ENCODE measurements around the gene EFCC1.

EFCC1 gene

DNA sequence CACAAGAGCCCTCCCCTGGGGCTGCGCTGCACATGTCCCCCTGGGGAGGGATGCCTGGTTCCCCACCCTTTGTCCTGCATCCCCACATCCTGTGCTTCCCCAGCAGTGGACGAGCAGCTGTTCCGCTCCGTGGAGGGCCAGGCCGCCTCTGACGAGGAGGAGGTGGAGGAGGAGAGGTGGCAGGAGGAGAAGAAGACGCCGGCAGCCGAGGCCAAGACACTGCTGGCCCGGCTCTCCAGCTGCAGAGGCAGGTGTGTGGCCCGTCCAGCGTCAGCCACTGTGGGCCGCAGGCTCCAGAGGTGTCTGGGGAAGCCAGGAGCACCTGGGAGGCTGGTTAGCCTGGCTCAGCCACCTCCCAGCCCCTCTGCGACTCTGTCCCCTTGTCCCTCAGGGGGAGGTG, 31.6 kb downstream of the EFCC1 start:
- no peaks in the 10 kb centered on the region for H3K36me3 ChIP-seq (ENCODE audit: control insufficient read depth, insufficient read depth, low read length)
- H3K9ac ChIP-seq (ENCODE audit: low read length): no peak overlapping the region
- H3K4me1 ChIP-seq (ENCODE audit: control insufficient read depth, insufficient read depth, low read length): no peaks in the 10 kb centered on the region
- no peak overlapping the region for H3K4me3 ChIP-seq (ENCODE audit: low read length)
- no peak overlapping the region for H3K27ac ChIP-seq (ENCODE audit: low read depth, low read length)
- no peaks in the 10 kb centered on the region for H3K27me3 ChIP-seq (ENCODE audit: control insufficient read depth, insufficient read depth, low read length)

DNA sequence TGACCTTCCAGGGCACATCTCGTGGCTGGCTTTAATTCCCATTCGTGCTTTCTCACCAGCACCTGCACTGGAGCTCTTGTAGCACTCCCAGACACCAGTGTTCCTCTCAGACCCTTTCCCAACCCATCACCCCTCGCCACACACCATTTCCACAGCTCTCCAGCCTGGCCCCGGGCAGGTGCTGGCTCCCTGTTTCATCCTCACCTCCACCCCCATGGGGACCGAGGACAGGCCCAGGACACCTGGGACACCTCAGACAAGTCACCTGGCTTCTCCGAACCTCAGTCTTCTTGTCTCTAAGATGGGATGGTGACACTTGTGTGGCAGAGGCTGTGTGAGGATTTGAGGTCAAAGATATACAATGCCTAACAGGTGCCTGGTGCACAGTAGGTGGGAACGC, 32.0 kb downstream of the EFCC1 start:
- H3K36me3 ChIP-seq (ENCODE audit: control insufficient read depth, insufficient read depth, low read length): no peaks in the 10 kb centered on the region
- H3K27me3 ChIP-seq (ENCODE audit: control insufficient read depth, insufficient read depth, low read length): no peaks in the 10 kb centered on the region
- H3K9ac ChIP-seq (ENCODE audit: low read length): no peak overlapping the region
- no peak overlapping the region for H3K4me3 ChIP-seq (ENCODE audit: low read length)
- H3K27ac ChIP-seq (ENCODE audit: low read depth, low read length): no peak overlapping the region
- H3K4me1 ChIP-seq (ENCODE audit: control insufficient read depth, insufficient read depth, low read length): no peaks in the 10 kb centered on the region

DNA sequence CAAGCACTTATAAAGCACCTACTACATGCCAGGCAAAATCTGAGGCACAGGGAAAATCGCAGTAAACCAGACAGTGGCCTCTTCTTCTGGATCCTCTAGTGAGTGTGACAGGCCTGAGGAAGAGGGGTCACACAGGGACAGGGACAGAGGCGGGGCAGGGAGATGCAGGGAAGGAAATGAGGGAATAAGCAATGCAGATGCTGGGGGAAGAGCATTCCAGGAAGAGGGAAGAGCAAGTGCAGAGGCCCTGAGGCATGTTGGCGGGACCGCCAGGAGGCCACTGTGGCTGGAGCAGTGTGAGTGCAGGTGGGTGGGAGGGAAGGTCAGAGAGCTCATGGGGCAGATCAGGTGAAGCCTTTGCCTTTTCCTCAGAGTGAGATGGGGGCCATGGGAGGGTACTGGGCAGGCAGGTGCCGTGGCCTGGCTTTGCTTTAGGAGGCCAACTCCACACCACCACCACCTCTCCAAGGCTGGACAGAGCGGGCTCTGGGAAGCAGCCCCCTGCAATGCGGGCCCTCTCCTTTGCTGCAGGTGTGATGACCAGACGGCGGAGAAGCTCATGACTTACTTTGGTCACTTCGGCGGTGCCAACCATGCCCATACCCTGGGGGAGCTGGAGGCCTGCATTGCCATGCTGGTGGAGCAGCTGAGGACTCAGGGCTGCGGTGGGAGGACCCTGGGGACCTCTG, 32.7 kb downstream of the EFCC1 start:
- H3K9ac ChIP-seq (ENCODE audit: low read length): no peak overlapping the region
- H3K4me1 ChIP-seq (ENCODE audit: control insufficient read depth, insufficient read depth, low read length): no peaks in the 10 kb centered on the region
- H3K27ac ChIP-seq (ENCODE audit: low read depth, low read length): no peak overlapping the region

DNA sequence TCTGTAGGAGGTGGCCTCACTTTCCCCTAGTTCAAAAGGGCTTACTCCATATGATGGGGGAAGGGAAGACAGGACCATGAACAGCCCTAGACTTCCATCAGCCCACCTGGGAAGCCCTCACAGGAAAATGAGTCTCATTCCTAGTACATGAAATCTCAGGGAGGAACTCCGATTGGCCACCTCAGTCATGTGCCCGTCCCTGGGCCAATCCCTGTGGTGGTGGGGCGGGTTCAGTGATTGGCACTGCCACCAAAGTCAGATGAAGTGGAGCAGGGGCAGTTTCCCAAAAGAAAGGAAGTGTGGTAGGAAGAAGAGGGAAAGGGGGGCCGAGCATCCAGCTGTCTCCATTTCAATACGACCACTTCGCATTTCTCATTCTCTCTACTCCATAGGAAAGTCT, 33.5 kb downstream of the EFCC1 start:
- H3K4me3 ChIP-seq (ENCODE audit: low read length): no peak overlapping the region
- no peaks in the 10 kb centered on the region for H3K36me3 ChIP-seq (ENCODE audit: control insufficient read depth, insufficient read depth, low read length)
- H3K27ac ChIP-seq (ENCODE audit: low read depth, low read length): no peak overlapping the region
- no peaks in the 10 kb centered on the region for H3K4me1 ChIP-seq (ENCODE audit: control insufficient read depth, insufficient read depth, low read length)
- H3K27me3 ChIP-seq (ENCODE audit: control insufficient read depth, insufficient read depth, low read length): no peaks in the 10 kb centered on the region
- no peak overlapping the region for H3K9ac ChIP-seq (ENCODE audit: low read length)

More for the DNA sequence above, 32.7 kb downstream of the EFCC1 start:
- H3K36me3 ChIP-seq (ENCODE audit: control insufficient read depth, insufficient read depth, low read length): no peaks in the 10 kb centered on the region
- no peaks in the 10 kb centered on the region for H3K27me3 ChIP-seq (ENCODE audit: control insufficient read depth, insufficient read depth, low read length)
- no peak overlapping the region for H3K4me3 ChIP-seq (ENCODE audit: low read length)

DNA sequence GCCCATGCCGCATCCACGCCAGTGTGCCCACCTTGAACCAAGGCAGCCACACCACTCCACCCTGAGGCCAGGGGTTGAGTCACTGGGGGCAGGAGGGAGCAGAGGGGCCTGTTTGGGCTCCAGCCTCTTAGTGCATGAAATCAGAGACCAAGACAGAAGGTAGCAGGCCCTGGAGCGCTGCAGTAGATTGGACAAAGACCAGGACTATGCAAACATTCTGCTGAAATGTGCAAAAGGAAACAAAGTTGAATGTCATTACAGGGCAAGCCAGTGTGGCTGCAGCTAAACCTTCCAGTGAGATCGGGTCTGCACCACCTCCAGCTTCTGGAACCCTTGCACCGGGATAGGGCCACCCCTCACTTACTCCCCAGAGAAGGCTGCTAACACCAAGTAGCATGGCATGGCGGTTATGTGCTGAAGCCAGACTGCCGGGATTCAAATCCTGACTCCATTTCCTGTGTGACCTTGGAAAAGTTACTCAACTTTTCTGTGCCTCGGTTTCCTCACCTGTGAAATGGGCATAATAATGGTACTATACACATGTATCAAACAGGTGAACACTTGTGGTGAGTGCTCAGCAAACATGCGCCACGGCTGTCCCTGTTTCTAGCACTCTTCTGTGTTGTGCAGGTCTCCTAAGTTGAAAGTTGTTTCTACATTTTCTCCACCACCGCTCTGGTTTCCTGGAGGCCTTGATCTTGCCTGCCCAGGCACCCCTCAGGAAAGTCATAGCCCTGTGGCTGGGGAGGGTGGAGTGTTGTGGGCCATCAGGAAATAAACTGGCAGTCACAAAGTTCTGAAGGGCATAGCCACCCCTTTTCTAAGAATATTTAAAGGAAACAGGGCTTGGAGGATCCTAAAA, 34.5 kb downstream of the EFCC1 start:
- no peak overlapping the region for H3K4me3 ChIP-seq (ENCODE audit: low read length)
- no peak overlapping the region for H3K27ac ChIP-seq (ENCODE audit: low read depth, low read length)
- H3K4me1 ChIP-seq (ENCODE audit: control insufficient read depth, insufficient read depth, low read length): no peaks in the 10 kb centered on the region
- no peaks in the 10 kb centered on the region for H3K36me3 ChIP-seq (ENCODE audit: control insufficient read depth, insufficient read depth, low read length)
- no peaks in the 10 kb centered on the region for H3K27me3 ChIP-seq (ENCODE audit: control insufficient read depth, insufficient read depth, low read length)
- H3K9ac ChIP-seq (ENCODE audit: low read length): no peak overlapping the region

DNA sequence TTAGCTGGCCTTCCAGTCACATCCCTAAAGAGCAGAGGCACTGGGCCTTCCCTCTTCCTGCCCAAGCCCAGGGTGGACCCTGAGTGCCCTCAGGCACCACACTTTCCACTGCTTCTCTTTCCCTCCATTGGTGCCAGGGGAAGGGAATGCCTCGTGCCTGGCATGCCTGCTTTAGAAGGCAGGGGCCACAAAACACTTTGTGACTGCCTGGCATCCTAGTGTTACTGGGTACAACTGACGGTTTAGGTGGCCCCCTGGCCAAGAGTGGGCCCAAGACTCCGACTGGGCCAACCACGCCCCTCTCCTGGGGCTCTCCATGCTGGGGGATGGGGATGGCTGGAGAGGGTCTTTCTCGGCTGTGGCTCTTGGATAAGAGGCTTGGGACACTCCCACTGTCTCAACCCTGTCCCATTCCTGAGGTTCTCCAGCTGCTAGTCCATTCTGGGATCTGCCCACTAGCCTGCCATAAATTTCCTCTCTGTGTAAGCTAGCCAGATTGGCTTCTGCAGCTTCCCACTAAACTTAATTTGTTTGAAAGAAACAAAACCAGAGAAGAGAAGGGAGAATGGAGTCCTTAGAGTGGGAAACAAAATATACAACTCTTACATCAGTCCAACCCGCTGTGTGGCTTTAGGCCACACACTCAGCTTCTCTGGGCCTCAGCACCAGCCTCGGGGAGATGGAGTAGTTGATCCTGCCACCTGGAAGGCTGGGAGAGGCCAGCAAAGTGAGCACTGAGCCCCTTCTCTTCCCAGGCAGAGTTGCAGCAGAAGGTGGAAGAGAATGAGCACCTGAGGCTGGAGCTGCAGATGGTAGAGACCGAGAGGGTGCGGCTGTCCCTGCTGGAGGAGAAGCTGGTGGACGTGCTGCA, 35.4 kb downstream of the EFCC1 start:
- H3K27me3 ChIP-seq (ENCODE audit: control insufficient read depth, insufficient read depth, low read length): no peaks in the 10 kb centered on the region
- no peaks in the 10 kb centered on the region for H3K36me3 ChIP-seq (ENCODE audit: control insufficient read depth, insufficient read depth, low read length)
- no peak overlapping the region for H3K4me3 ChIP-seq (ENCODE audit: low read length)
- H3K4me1 ChIP-seq (ENCODE audit: control insufficient read depth, insufficient read depth, low read length): no peaks in the 10 kb centered on the region
- H3K27ac ChIP-seq (ENCODE audit: low read depth, low read length): no peak overlapping the region
- H3K9ac ChIP-seq (ENCODE audit: low read length): no peak overlapping the region

DNA sequence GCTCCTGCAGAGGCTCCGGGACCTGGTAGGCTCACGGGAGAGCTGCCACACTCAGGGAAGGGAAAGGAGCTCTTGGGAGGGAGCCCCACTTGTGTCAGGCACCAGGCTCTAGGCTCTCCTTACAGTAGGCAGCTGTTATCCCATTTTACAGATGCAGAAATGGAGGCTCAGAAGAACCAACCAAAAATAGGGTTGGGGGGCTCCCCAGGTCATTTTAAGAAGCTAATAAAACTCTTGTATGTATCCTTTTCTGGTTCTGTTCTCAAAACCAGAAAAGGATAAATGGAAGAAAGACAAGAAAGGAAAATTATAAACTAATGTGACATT, 36.0 kb downstream of the EFCC1 start:
- Histone ChIP-seq H3K27ac (ENCODE audit: low read depth, low read length) (no peak overlapping the region), H3K27me3 (ENCODE audit: control insufficient read depth, insufficient read depth, low read length) (no peaks in the 10 kb centered on the region), H3K36me3 (ENCODE audit: control insufficient read depth, insufficient read depth, low read length) (no peaks in the 10 kb centered on the region), H3K4me1 (ENCODE audit: control insufficient read depth, insufficient read depth, low read length) (no peaks in the 10 kb centered on the region), H3K4me3 (ENCODE audit: low read length) (no peak overlapping the region), H3K9ac (ENCODE audit: low read length) (no peak overlapping the region)

DNA sequence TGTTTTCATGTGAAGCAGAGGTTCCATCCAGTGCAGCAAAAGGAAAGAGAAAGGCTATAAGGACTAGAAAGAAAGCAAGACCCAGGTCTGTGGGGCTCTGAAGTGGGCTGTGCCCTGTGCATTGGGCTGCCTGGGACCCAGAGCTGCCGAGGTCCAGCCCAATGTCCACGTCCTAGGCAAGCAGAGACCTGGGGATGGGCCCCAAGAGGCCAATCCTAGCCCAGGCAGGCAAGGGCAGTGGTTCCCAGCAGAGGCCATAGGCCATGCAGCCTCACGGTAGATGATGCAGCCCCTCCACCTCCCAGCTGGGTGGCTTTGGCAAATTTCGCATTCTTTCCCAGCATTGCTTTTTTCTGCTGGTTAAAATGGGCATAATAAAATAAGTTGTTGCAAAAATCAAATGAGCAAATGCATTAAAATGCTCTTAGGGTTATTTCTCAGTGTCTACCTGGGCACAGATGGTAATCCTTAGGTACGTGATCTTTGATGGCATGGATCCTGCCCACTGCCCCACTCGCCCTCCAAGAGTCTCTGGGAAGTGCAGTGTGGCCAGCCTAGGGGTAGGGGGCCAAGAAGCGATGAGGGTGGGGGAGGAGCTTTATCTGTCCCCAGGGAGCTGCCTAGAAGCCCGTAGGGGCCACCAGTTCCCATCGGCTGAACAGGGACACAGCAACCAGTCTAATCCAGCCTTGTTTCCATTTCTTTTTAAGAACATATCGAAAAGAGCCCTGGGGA, 37.2 kb downstream of the EFCC1 start:
- H3K9ac ChIP-seq (ENCODE audit: low read length): no peak overlapping the region
- no peak overlapping the region for H3K27ac ChIP-seq (ENCODE audit: low read depth, low read length)
- no peaks in the 10 kb centered on the region for H3K27me3 ChIP-seq (ENCODE audit: control insufficient read depth, insufficient read depth, low read length)
- no peak overlapping the region for H3K4me3 ChIP-seq (ENCODE audit: low read length)
- no peaks in the 10 kb centered on the region for H3K4me1 ChIP-seq (ENCODE audit: control insufficient read depth, insufficient read depth, low read length)
- no peaks in the 10 kb centered on the region for H3K36me3 ChIP-seq (ENCODE audit: control insufficient read depth, insufficient read depth, low read length)

DNA sequence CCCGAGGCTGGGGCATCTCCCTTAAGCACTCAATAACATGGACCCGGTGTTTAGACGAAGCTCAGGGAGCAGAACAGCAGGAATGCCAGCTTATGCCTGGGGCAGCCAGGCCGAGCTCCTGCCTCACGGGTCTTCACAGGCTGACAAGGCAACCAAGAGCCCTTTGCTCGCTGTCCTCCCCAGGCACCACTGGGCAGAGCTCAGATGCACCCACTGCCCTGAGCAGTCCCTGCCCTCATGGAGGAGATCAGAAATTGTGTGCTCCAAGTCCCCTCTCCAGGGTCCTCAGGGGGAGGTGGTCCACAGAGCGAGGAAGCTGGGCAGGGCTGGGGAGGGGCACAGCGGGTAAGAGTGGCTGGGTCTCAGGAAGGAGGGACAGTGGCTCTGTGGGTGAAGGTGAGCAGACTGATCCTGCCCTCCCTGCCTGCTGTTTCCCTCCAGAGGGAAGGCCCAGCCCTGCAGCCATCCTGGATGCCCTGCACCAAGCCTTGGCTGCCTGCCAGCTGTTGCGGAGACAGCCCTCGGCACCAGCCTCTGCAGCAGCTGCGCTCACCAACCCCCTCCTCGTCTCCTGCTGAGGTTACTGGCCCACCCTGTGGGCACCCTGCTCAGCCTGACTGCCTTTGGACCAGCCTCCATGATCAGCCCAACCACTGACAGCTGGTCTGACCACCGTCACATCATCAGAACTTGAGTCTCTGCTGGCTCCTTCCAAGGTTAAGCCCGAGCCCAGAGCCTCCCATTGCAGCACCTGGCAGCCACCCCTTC, 38.4 kb downstream of the EFCC1 start:
- Histone ChIP-seq H3K27ac (ENCODE audit: low read depth, low read length) (no peak overlapping the region), H3K27me3 (ENCODE audit: control insufficient read depth, insufficient read depth, low read length) (no peaks in the 10 kb centered on the region), H3K4me1 (ENCODE audit: control insufficient read depth, insufficient read depth, low read length) (no peaks in the 10 kb centered on the region), H3K36me3 (ENCODE audit: control insufficient read depth, insufficient read depth, low read length) (no peaks in the 10 kb centered on the region), H3K4me3 (ENCODE audit: low read length) (no peak overlapping the region), H3K9ac (ENCODE audit: low read length) (no peak overlapping the region)

DNA sequence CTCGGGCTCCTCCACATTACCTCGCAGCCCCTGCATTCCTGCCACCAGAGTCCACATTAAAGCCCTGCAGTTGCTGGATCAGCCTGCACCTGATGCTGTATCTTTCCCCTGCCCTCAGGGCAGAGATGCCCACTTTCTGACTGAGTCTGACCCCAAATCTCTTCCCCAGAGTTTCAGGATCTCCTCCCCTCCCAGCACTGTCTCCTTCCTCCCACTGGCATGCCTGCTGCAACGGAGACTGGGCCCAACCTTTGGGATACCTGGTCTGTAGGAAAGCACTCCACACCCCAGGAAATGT, 38.9 kb downstream of the EFCC1 start:
- H3K27ac ChIP-seq (ENCODE audit: low read depth, low read length): no peak overlapping the region
- H3K4me1 ChIP-seq (ENCODE audit: control insufficient read depth, insufficient read depth, low read length): no peaks in the 10 kb centered on the region
- no peaks in the 10 kb centered on the region for H3K27me3 ChIP-seq (ENCODE audit: control insufficient read depth, insufficient read depth, low read length)
- H3K36me3 ChIP-seq (ENCODE audit: control insufficient read depth, insufficient read depth, low read length): no peaks in the 10 kb centered on the region
- no peak overlapping the region for H3K4me3 ChIP-seq (ENCODE audit: low read length)
- H3K9ac ChIP-seq (ENCODE audit: low read length): no peak overlapping the region

DNA sequence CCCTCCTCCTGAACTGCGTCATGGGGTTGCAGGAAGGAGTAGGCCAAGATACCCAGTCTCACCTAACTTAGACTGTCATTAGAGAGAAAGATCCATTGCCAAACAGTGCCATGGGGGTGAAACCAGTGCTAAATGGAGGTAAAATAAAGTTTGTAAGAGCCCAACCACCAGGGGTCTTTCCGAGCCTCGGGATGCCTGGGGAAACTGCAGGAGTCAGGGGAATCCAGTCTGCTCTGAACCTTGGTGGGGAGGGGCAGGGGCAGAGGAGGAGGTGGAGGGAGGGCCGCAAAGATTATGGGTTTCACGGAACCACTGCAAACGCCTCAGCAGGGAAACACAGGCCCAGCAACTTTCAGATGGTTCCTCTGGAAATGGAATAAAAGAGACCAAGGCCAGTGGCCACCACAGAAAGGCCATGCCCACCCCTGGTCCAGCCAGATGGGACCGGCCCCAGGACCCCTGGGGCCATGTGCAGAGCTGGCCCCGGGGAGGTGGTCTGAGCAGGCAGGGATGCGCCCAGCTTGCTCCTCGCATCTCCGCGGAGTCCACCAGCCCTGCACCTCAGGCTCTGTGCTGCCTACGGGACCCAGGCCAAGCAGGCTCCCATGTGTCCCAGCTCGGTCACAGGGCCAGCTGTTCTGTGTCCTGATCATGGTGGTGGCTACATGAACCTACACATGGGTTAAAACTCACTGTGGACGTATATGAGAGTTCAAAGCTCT, 39.6 kb downstream of the EFCC1 start:
- Histone ChIP-seq H3K27ac (ENCODE audit: low read depth, low read length) (no peak overlapping the region), H3K27me3 (ENCODE audit: control insufficient read depth, insufficient read depth, low read length) (no peaks in the 10 kb centered on the region), H3K36me3 (ENCODE audit: control insufficient read depth, insufficient read depth, low read length) (no peaks in the 10 kb centered on the region), H3K4me3 (ENCODE audit: low read length) (no peak overlapping the region), H3K9ac (ENCODE audit: low read length) (no peak overlapping the region), H3K4me1 (ENCODE audit: control insufficient read depth, insufficient read depth, low read length) (no peaks in the 10 kb centered on the region)
